GM19455 (cell line): ENCODE data around the gene MZT2B.
"Not testable (repeated sequence)": the region's sequence is repeated elsewhere in the genome, so short reads cannot be mapped to it uniquely, and the experiment has no call there.

Experiments used
- ATAC-seq: cut with Tn5 transposase; IDR thresholded peaks from one replicate; pipeline ENCODE4 v1.9.1; 2021; ENCODE audit not compliant: unreplicated experiment

MZT2B gene

GRCh38 chr2:130152136-130152815, 29.8 kb upstream of the MZT2B start:
- ATAC-seq: not testable (repeated sequence)

DNA sequence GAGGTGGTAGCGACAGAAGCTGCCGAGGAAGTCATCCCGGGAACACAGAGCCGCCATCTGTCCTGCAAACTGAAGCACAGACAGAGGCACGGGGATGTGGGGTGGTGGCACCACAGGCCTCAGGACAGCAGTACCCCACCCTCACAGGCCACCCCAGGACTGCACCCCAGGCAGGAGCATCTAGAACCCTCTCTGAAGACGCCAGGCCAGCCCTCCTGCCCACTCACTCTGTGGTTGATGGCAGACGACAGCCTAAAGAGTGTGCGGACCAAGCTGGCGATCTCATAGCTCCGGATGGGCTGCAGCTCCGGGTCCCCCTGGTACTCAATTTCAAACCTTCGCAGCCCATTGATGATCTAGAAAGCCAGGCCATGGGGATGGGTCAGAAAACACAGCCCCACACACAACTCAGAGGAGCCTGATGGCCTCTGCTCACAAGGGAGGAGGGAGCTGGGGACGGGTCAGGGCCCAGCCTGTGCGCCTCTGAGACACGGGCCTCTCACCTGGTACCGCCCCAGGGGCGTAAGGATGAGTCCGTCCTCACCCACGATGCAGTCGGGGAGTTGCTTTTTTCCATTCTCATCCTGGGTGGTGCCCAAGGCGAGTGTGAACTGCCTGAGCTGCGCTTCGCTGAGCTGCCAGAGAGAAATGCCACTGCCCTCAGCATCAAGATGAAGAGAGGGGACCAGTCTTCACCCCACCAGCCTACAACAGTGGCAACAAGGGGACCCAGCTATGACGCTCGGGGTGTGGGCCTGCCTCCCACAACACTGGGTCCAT, 29.1 kb upstream of the MZT2B start:
- no peak for ATAC-seq

- not testable (repeated sequence) for ATAC-seq
These were observed 28.2 kb upstream of the MZT2B start for GRCh38 chr2:130153721-130154422.

- ATAC-seq: not testable (repeated sequence)
These were observed 27.7 kb upstream of the MZT2B start for GRCh38 chr2:130154423-130154770.

DNA sequence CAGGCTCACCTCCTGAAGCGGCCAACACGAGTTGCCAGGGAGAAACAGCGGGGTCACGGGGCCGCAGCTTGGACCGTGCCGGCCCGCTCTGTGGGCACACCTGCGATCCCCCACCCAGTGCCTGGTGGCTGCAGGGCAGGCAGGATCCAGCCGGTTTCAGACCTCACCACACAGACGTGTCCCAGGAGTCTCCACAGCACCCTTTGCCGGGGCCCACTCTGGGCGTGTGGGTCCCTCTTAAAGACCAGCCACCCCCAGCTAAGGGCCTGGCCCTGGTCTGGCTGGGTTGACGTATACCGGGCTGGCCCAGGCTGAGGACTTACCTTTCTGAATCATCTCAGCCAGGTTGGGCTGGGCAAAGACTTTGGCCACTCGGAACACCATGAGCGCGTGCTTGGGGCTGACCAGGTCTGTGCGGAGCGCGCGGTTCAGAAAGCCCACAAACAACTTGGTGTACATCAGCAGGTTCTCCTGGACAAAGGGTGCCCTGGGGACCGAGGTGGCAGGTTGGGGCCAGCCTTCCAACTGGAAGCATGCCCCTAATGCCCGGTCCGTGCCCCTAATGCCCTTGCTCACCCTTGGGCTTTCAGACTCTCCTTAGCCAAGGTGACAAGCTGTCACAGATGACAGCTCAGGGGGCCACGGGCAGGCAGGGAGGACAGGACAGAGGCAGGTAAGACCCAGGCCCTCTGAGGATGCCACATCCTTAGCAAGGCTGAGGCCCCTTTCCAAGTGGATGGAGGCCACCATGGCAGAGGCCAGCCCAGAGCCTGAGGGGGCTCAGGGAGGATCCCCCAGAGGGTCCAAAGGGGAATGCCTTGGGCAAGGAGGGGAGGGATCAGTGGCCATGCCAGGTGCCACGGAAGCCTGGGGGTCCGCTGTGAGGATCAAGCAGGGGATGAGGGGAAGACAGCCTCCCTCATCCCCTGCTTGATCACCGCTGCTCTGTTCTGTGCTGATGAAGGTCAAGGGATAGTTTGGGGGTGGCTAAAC, 27.0 kb upstream of the MZT2B start:
- no peak for ATAC-seq

GRCh38 chr2:130155956-130156623, 26.0 kb upstream of the MZT2B start:
- not testable (repeated sequence) for ATAC-seq

GRCh38 chr2:130156624-130157004, 25.4 kb upstream of the MZT2B start:
- ATAC-seq: no peak

GRCh38 chr2:130157354-130157753, 24.7 kb upstream of the MZT2B start:
- peak; percentile 34 for ATAC-seq

GRCh38 chr2:130157825-130158514, 24.1 kb upstream of the MZT2B start:
- ATAC-seq: peak; percentile 68

GRCh38 chr2:130158631-130159030, 23.4 kb upstream of the MZT2B start:
- no peak for ATAC-seq

GRCh38 chr2:130159376-130159775, 22.7 kb upstream of the MZT2B start:
- ATAC-seq: not testable (repeated sequence)

GRCh38 chr2:130160131-130160530, 21.9 kb upstream of the MZT2B start:
- no peak for ATAC-seq

- not testable (repeated sequence) for ATAC-seq
These were observed 21.0 kb upstream of the MZT2B start for GRCh38 chr2:130160838-130161705.

- ATAC-seq: not testable (repeated sequence)
These were observed 19.6 kb upstream of the MZT2B start for GRCh38 chr2:130162486-130162885.

- ATAC-seq: no peak
These were observed 19.1 kb upstream of the MZT2B start for GRCh38 chr2:130162968-130163367.

GRCh38 chr2:130165293-130166016, 16.6 kb upstream of the MZT2B start:
- ATAC-seq: no peak

GRCh38 chr2:130166611-130167010, 15.5 kb upstream of the MZT2B start:
- not testable (repeated sequence) for ATAC-seq

DNA sequence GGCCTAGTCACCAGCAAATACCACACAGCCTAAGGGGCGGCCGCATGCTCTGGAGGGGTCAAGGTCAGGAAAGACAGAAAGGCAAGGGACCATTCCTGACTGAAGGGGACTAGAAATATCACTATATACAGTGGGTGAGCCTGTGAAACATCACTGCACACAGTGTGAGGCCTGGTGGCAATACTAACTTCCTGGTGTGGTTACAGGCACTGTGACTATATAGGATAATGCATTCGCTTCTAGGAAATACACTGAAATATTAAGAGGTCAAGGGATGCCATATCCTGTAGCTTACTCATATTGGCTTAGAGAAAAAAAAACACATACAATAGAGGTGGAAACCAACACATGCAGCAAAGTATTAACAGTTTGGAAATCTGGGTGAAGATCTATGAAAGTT, 12.9 kb upstream of the MZT2B start:
- not testable (repeated sequence) for ATAC-seq
